Lung (tissue), 12 donors: ENCODE measurements around the gene NUB1. TPM values are rescaled to one million over a fixed set of nuclear protein-coding genes. Genes with fewer than 3 reads are reported as not detected.

ENCODE experiments used
- ATAC-seq: fragments of 200-7000 bp; cut with Tn5 transposase; one replicate; pipeline ENCODE4 v1.9.1; 2020; ENCODE audit warnings: moderate number of reproducible peaks; ENCODE audit not compliant: insufficient read depth, low FRiP score
- DNase-seq, 3 donors: peaks; one replicate each; pipeline ENCODE4 v3.0.0-alpha.2; 2013 to 2017
- H3K27ac ChIP-seq, 2 donors: one replicate each; pipeline ENCODE4 v1.5.1; 2013; ENCODE audit warnings: mild to moderate bottlenecking in 2 of 2, moderate library complexity in 2 of 2, control low read depth in 1 of 2, inconsistent platforms in 1 of 2, low read depth in 1 of 2, low read length in 1 of 2
- H3K27me3 ChIP-seq, 3 donors: one replicate each; pipeline ENCODE4 v1.5.1; 2013; ENCODE audit warnings: low read length in 2 of 3; ENCODE audit not compliant: control insufficient read depth in 3 of 3, insufficient read depth in 3 of 3
- H3K36me3 ChIP-seq, 4 donors: one replicate each; pipeline ENCODE4 v1.5.1; 2013; ENCODE audit warnings: low read length in 4 of 4, mild to moderate bottlenecking in 1 of 4, moderate library complexity in 1 of 4; ENCODE audit not compliant: control insufficient read depth in 4 of 4, insufficient read depth in 4 of 4
- H3K4me1 ChIP-seq, 5 donors: one replicate each; pipeline ENCODE4 v1.5.1; 2013; ENCODE audit warnings: low read length in 5 of 5, mild to moderate bottlenecking in 2 of 5, moderate library complexity in 1 of 5; ENCODE audit not compliant: control insufficient read depth in 5 of 5, insufficient read depth in 5 of 5
- H3K4me3 ChIP-seq: one replicate; pipeline ENCODE4 v1.5.1; 2013; ENCODE audit warnings: mild to moderate bottlenecking, control low read depth, moderate library complexity
- H3K9ac ChIP-seq, 2 donors: one replicate each; pipeline ENCODE4 v1.5.1; 2013; ENCODE audit warnings: low read length in 2 of 2, control low read depth in 1 of 2; ENCODE audit not compliant: insufficient read depth in 1 of 2
- H3K9me3 ChIP-seq, 4 donors: one replicate each; pipeline ENCODE4 v1.5.1; 2013; ENCODE audit warnings: low read length in 3 of 4, mild to moderate bottlenecking in 1 of 4, moderate library complexity in 1 of 4; ENCODE audit not compliant: control insufficient read depth in 4 of 4, insufficient read depth in 3 of 4
- WGBS, 2 donors: extraction: QIAGEN DNeasy Blood & Tissue Kit; methylation state at CpG; one replicate each; pipeline ENCODE4 v1.1.7; 2013; 5-methylcytosine and 5-hydroxymethylcytosine counted together
- polyA plus RNA-seq, 2 donors: library from polyadenylated mRNA; stranded (reverse); fragments of 200-250 nt; gene quantifications; one replicate each; pipeline ENCODE4 v1.2.1, GENCODE V29; 2013
- total RNA-seq, 2 donors: library from RNA; depleted of rRNA in 1 of 2; stranded (reverse); fragments of >200 nt in 1 of 2; gene quantifications; one replicate each; pipeline ENCODE4 v1.2.1, GENCODE V29; 2014 to 2021
- TF ChIP-seq, protein P1 (sequence below): IDR thresholded peaks from 2 replicates; pipeline ENCODE4 v1.5.1; 2012; ENCODE audit warnings: mild to moderate bottlenecking; ENCODE audit errors: control extremely low read depth, extremely low read depth
- donor health status: control.
- donor health status: control.
- donor health status: Bipolar disorder and iron deficiency.
- donor health status: healthy.
- donor health status: DM: yes; HTN: yes; CAD: no.

NUB1 gene
- total and polyA plus RNA-seq, 4 donors, result 22.6 to 47.4 (median 34.6) TPM

DNA sequence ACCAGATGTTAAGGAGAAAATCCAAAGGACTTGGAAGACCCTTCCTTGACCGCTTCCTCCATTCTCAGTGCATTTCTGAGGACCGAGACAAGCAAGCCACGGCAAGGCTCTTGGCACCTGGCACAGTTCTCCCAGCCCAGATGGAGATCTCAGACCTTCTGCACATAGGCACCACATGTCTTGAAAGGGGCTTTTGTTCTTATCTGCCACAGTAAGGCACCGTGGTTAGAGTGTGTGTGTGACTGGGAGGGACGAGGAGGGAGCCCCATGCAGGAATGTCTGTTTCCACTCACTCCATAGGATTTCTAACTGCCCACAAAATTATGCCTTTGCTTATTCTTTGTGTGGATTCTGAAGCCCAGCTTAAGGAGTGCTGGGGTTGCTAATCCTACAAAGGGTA lies 78.5 kb downstream of the NUB1 start:
- Histone ChIP-seq H3K4me3 (no peak overlapping the region), H3K9me3 (peaks cover 0 to 6% (median under 1%) of the 10 kb centered on the region in 4 donors), H3K27me3 (no peaks in the 10 kb centered on the region), H3K4me1 (peaks cover 0 to 16% (median 9%) of the 10 kb centered on the region in 5 donors), H3K27ac (no peak overlapping the region), H3K36me3 (no peaks in the 10 kb centered on the region), H3K9ac (no peak overlapping the region)
- TF ChIP-seq, protein P1, sequence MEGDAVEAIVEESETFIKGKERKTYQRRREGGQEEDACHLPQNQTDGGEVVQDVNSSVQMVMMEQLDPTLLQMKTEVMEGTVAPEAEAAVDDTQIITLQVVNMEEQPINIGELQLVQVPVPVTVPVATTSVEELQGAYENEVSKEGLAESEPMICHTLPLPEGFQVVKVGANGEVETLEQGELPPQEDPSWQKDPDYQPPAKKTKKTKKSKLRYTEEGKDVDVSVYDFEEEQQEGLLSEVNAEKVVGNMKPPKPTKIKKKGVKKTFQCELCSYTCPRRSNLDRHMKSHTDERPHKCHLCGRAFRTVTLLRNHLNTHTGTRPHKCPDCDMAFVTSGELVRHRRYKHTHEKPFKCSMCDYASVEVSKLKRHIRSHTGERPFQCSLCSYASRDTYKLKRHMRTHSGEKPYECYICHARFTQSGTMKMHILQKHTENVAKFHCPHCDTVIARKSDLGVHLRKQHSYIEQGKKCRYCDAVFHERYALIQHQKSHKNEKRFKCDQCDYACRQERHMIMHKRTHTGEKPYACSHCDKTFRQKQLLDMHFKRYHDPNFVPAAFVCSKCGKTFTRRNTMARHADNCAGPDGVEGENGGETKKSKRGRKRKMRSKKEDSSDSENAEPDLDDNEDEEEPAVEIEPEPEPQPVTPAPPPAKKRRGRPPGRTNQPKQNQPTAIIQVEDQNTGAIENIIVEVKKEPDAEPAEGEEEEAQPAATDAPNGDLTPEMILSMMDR, result no peak
- ATAC-seq (no peak), DNase-seq (no peak)
- WGBS, 2 donors, result 66 to 80% methylated on average over 5 of the region's 5 CpGs

DNA sequence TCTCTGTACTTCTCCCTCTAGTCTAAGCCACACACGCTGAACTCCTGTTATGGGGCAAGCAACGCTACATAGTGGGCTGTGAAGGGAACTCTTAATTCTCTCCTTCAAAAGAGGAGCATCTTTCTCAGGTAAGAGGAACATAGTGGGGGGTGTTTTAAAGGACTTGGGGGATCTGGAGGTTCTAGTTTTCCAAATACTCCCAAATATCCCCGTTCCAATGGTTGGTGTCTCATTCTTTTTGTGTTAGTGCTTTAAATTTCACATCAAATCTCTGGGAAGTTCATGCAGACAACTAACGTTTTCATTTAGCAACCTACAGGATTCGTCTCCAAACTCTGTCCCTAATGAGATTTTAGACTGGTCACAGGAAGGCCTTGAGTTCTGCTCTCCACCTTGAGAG lies 80.6 kb downstream of the NUB1 start:
- Histone ChIP-seq H3K9ac (no peak overlapping the region), H3K27me3 (no peaks in the 10 kb centered on the region), H3K36me3 (no peaks in the 10 kb centered on the region), H3K9me3 (peaks cover 0 to 6% (median under 1%) of the 10 kb centered on the region in 4 donors), H3K27ac (no peak overlapping the region), H3K4me1 (peaks cover 0 to 19% (median 4%) of the 10 kb centered on the region in 5 donors), H3K4me3 (no peak overlapping the region)
- 89 to 91% methylated on average over 5 of the region's 5 CpGs for WGBS, 2 donors
- ATAC-seq, result no peak
- no peak for DNase-seq
- TF ChIP-seq, protein P1, result no peak

DNA sequence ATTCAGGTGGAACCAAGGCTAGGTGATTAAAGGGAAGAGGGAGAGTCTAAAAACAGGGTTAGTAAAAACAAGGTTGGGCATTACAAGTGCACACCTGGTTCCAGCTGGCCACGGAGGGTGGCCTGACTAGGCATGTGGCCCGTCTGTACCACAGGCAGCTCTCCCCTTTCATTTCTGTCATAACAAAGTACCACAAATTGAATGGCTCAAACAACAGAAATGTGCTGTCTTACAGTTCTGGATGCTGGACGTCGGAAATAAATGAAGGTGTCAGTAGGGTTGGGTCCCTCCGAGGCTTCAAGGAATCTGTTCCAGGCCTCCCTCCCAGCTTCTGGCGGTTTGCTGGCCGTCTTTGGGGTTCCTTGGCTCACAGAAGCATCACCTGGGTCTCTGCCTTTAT lies 81.6 kb downstream of the NUB1 start:
- ATAC-seq (no peak), DNase-seq (no peak)
- Histone ChIP-seq H3K4me3 (no peak overlapping the region), H3K36me3 (no peaks in the 10 kb centered on the region), H3K4me1 (peaks cover 0 to 26% (median 11%) of the 10 kb centered on the region in 5 donors), H3K9me3 (peaks cover 0 to 6% (median under 1%) of the 10 kb centered on the region in 4 donors), H3K27me3 (no peaks in the 10 kb centered on the region), H3K9ac (no peak overlapping the region), H3K27ac (no peak overlapping the region)
- TF ChIP-seq, protein P1, result no peak
- 77 to 90% methylated on average over 7 of the region's 7 CpGs for WGBS, 2 donors

DNA sequence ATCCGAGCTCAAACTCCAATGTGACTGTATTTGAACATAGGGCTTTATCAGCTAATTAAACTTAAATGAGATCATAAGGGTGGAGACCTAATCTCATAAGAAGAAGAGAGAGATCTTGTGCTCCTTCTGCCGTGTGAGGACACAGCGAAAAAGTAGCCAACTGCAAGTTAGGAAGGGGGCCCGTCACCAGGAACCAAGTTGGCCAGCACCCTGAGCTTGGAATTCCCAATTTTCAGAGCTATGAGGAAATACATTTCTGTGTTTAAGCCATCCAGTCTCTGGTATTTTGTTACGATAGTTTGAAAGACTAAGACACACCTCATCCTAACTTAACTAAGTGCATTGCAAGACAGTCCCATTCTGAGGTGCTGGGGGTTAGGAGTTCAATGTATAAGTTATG lies 82.3 kb downstream of the NUB1 start:
- H3K4me1 ChIP-seq, result peaks cover 0 to 33% (median 14%) of the 10 kb centered on the region in 5 donors

More for the DNA sequence above, 82.3 kb downstream of the NUB1 start:
- peaks cover 0 to 6% (median under 1%) of the 10 kb centered on the region in 4 donors for H3K9me3 ChIP-seq
- H3K27ac ChIP-seq, result no peak overlapping the region
- 80 to 90% methylated on average over 5 of the region's 5 CpGs for WGBS, 2 donors
- no peak for DNase-seq
- TF ChIP-seq, protein P1, result no peak
- no peaks in the 10 kb centered on the region for H3K27me3 ChIP-seq
- ATAC-seq, result no peak
- H3K36me3 ChIP-seq, result no peaks in the 10 kb centered on the region
- no peak overlapping the region for H3K4me3 ChIP-seq
- H3K9ac ChIP-seq, result no peak overlapping the region
